GM13976 (cell line): ENCODE data around the gene SYNGR4.
"Not testable (repeated sequence)": the region's sequence is repeated elsewhere in the genome, so short reads cannot be mapped to it uniquely, and the experiment has no call there.

Experiments
- DNase-seq: peaks from one replicate; pipeline ENCODE4 v3.0.0; 2012; ENCODE audit warnings: low spot score
- in situ Hi-C: fragments of 300-500 bp; cut with MboI; formaldehyde crosslinking; loops from one replicate; pipeline ENCODE4 v1.12.0; 2022; ENCODE audit warnings: low sequenced_read_pairs, mixed read lengths, inconsistent platforms; ENCODE audit not compliant: unreplicated experiment
- TF ChIP-seq, protein P1 (sequence below): IDR thresholded peaks from 2 replicates; pipeline ENCODE4 v1.5.1; 2012; ENCODE audit warnings: borderline replicate concordance, mild to moderate bottlenecking; ENCODE audit not compliant: insufficient read depth; ENCODE audit errors: extremely low read depth, missing control alignments, control extremely low read depth

SYNGR4 gene

GRCh38 chr19:48367855-48368254 lies 3.7 kb downstream of the SYNGR4 start:
- DNase-seq = no peak
- TF ChIP-seq, protein P1, sequence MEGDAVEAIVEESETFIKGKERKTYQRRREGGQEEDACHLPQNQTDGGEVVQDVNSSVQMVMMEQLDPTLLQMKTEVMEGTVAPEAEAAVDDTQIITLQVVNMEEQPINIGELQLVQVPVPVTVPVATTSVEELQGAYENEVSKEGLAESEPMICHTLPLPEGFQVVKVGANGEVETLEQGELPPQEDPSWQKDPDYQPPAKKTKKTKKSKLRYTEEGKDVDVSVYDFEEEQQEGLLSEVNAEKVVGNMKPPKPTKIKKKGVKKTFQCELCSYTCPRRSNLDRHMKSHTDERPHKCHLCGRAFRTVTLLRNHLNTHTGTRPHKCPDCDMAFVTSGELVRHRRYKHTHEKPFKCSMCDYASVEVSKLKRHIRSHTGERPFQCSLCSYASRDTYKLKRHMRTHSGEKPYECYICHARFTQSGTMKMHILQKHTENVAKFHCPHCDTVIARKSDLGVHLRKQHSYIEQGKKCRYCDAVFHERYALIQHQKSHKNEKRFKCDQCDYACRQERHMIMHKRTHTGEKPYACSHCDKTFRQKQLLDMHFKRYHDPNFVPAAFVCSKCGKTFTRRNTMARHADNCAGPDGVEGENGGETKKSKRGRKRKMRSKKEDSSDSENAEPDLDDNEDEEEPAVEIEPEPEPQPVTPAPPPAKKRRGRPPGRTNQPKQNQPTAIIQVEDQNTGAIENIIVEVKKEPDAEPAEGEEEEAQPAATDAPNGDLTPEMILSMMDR = no peak
- in situ Hi-C loops = no loop called here

- DNase-seq = no peak
- in situ Hi-C loops = no loop called here
- TF ChIP-seq, protein P1 = no peak
Observed at GRCh38 chr19:48368936-48369335, 4.8 kb downstream of the SYNGR4 start.

DNA sequence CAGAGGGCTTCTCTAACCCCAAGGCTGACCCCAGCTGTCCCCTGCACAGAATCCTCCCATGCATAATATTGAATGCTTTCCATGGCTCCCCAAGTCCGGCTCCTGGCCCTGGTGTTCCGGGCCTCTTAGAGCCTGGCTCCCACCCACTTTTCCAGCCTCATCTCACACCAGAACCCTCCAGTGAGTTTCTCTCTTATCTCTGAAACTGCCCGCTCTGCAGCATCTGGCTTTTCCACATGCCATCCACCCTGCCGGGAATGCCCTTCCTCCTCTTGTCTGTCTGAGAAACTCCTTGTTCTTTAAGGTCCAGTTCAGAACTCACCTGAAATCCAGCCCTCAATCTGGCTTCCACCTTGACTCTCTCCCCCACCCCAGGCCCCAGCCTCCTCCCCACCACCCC lies 6.8 kb downstream of the SYNGR4 start:
- TF ChIP-seq, protein P1 = no peak
- no peak for DNase-seq
- in situ Hi-C loops = no loop called here

GRCh38 chr19:48371367-48371766 lies 7.2 kb downstream of the SYNGR4 start:
- no peak for DNase-seq
- in situ Hi-C loops = no loop called here
- TF ChIP-seq, protein P1 = no peak

DNA sequence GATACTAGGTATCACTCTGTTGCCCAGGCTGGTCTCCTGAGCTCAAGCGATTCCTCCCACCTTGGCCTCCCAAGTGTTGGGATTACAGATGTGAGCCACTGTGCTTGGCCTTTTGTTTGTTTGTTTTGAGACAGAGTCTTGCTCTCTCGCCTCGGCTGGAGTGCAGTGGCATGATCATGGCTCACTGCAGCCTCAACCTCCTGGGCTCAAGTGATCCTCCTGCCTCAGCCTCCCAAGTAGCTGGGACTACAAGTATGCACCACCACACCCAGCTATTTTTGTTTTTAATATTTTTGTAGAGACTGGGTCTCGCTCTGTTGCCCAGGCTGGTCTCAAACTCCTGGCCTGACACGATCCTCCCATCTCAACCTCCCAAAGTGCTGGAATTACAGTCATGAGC lies 7.6 kb downstream of the SYNGR4 start:
- in situ Hi-C loops = not testable (repeated sequence)

DNA sequence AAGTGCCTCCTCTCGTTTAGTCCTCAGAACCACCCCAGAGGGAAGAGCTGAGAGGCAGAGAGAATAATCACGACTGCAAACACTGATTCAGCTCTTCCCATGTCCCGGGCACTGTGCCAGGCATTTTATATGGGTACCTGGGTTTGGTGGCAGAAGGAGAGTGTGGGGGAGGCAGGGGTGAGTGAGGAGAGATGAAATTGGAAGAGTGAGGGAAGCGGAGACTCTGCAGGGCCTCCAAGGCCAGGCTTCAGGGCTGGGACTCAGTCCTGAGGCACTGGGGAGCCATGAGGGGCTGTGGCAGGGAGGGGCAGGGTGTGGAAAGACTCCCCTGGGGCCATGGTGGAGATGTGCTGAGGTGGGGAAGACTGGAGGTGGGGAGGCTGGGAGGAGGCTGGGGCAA lies 8.7 kb downstream of the SYNGR4 start:
- TF ChIP-seq, protein P1 = no peak
- in situ Hi-C loops = no loop called here
- no peak for DNase-seq

More for the DNA sequence above, 7.6 kb downstream of the SYNGR4 start:
- DNase-seq = not testable (repeated sequence)

GRCh38 chr19:48373567-48373966 lies 9.4 kb downstream of the SYNGR4 start:
- TF ChIP-seq, protein P1 = no peak
- in situ Hi-C loops = no loop called here
- DNase-seq = no peak
